GM18867 (cell line): ENCODE measurements around the gene MRTFA.
"Not testable (repeated sequence)": the region's sequence is repeated elsewhere in the genome, so short reads cannot be mapped to it uniquely, and the experiment has no call there.

Experiments
- ATAC-seq: cut with Tn5 transposase; IDR thresholded peaks from one replicate; pipeline ENCODE4 v1.9.1; 2021; ENCODE audit warnings: mild to moderate bottlenecking, moderate library complexity; ENCODE audit not compliant: unreplicated experiment

MRTFA gene

GRCh38 chr22:40500465-40500786 is 136.1 kb downstream of the MRTFA start:
- not testable (repeated sequence) for ATAC-seq

GRCh38 chr22:40499209-40499623 is 137.3 kb downstream of the MRTFA start:
- no peak for ATAC-seq

- no peak for ATAC-seq
Measured at GRCh38 chr22:40498420-40499208, 137.9 kb downstream of the MRTFA start.

- no peak for ATAC-seq
Measured at GRCh38 chr22:40493441-40493840, 143.1 kb downstream of the MRTFA start.

DNA sequence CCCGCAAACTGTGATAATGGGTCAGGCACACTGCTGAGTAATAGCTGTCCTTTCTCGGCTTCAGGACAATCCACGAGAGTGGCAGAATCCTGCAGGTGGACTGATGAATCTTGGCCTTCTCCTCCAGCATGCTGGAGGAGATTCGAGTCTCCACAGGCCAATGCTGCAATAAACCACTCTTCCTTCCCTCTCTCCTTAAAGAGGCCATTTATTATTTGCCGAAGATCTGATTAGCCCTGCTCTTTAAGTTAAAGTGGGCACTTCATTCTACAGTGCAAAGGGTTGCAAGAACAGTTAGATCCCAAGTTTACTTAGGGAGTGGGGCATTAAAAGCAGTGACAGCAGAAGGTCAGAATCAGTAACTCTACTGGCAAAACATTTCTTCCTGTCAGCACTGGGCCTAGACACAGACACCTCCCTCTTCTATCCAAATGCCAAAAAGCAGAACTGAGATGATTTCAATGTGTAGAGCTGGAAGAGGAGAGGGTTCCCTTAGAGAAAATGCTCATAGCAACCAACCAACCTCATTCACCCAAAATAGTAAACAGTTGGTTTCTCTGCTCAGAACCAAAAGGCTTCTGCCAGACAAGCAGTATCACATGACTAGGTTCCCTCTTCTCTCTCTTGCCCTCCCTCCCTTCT is 144.4 kb downstream of the MRTFA start:
- peak; percentile 91 for ATAC-seq

- no peak for ATAC-seq
Measured at GRCh38 chr22:40487663-40488249, 148.8 kb downstream of the MRTFA start.

- ATAC-seq, result no peak
Measured at GRCh38 chr22:40486962-40487602, 149.4 kb downstream of the MRTFA start.

DNA sequence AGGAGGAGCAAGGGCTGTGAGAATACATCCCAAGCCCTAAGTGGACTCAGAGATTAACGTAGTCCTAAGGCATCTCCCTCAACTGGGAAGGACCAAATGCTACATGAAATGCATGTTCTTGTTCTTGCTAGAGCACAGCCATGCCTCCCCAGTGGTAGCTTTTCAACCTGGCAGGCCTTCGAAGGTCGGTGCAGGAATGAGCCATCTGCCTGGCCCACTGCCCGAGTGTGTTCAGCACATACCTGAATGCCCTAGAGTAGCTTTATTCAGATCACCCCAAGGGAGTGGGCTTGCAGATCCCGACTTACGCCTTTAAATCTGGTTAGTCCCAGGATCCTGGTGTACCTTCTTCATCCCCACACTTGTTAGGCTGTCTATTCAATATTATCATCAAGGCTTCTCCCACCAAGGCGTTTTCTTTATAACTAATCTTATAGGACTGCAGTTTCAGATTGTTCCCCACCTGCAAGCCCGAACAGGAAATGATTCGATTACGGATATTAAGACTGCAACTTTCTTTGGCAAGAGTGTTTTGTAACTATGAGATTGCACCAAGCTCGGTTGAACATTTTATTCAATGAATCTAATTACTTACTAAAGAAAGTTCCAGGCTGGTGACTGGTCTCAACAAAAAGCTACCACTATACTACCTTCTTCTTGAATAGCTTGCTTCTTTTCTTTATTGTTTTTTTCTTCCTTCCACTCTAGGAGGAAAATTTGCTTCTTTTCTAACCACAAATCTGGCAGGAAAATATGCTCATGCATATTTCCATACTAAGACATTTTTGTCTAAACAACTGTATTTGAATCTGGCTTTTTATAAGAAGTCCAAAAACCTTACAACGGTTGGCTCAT is 150.5 kb downstream of the MRTFA start:
- no peak for ATAC-seq

- ATAC-seq, result no peak
Measured at GRCh38 chr22:40484906-40485669, 151.4 kb downstream of the MRTFA start.

DNA sequence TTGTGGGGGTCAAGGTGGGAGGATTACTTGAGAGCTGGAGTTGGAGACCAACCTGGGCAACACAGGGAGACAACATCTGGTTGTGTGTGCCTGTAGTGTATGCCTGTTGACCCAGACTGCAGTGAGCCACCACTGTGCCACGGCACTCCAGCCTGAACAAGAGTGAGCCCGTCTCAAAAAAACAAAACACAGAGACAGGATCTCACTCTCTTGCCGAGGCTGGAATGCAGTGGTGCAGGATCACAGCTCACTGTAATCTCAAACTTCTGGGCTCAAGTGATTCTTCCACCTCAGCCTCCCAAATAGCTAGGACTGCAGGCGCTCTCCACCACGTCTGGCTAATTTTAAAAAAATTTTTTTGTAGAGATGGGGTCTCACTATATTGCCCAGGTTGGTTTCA is 153.6 kb downstream of the MRTFA start:
- ATAC-seq, result no peak

- ATAC-seq, result no peak
Measured at GRCh38 chr22:40482391-40482790, 154.1 kb downstream of the MRTFA start.

DNA sequence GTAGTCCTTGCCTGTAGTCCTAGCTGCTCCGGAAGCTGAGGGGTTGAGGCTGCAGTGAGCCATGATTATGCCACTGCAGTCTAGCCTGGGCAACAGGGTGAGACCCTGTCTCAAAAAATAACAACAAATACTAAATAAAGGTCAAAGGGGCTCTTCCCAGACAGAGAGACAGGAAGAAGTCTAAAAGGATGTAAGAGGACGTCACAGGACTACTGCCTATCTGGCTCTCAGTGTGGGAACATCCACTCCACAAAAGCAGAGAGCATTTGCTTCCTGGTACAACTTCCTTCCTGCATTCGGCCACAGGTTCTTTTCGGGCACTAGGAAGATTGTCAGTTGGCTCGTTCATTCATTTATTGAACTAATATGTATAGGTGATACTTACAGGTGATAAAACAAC is 155.5 kb downstream of the MRTFA start:
- ATAC-seq, result no peak

DNA sequence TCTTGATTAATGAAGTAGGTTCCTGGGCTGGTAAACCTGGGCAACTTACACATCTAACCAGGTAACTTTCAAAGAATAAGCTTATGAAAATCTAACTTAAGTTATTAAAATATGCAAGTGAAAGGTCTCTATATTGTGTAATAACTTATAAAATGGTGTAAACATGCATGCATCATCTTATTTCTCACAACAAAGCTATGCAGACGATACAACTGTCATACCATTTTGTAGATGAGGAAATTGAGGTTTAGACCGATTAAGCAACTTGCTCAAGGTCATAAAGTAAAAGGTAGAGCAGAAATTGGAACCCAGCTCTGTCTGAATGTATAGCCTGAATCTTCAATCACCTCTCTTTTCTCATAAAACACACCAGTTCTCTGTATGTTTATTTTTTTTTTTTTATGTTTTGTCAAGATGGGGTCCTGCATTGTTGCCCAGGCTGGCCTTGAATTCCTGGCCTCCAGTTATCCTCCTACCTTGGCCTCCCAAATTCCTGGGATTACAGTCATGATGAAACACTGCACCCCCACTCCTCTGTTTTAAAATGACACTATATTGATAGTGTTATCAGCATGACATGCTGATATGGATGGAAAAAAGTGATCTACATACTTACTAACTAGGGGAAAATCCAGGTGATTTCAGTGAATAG is 156.5 kb downstream of the MRTFA start:
- ATAC-seq, result no peak

GRCh38 chr22:40479126-40479800 is 157.3 kb downstream of the MRTFA start:
- no peak for ATAC-seq

DNA sequence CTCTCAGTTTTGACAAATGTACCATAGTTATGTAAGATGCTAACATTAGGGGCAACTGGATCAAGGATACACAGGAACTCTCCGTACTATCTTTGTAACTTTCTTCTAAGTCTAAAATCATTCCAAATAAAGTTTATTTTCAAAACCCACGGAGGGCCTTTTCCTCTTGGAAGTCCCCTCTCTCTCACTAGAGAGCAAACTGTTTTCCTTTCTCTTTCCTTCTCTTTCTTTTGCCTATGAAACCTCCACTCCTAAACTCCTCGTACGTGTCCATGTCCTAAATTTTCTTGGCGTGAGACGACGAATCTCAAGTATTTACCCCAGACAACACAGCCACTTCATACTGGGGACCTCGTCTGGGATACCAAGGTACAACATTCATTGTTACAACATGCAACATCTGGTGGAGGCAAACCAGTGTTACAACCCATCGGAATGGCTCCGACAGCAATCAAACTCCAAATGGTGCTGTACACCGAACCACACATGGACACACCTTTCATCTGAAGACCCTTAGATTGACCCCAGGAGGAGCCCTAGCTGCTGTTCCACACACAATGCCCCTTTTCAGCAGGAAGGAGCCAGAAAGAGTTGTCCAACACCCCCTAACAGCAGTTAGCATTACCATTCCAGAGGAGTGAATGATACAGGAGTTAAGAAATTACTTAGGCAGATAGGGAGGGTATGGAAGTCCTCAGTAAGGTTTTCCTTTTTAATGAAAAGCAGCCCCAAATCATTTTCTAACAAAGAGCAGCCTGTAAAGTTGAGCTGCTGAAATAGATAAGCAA is 158.0 kb downstream of the MRTFA start:
- ATAC-seq, result no peak

DNA sequence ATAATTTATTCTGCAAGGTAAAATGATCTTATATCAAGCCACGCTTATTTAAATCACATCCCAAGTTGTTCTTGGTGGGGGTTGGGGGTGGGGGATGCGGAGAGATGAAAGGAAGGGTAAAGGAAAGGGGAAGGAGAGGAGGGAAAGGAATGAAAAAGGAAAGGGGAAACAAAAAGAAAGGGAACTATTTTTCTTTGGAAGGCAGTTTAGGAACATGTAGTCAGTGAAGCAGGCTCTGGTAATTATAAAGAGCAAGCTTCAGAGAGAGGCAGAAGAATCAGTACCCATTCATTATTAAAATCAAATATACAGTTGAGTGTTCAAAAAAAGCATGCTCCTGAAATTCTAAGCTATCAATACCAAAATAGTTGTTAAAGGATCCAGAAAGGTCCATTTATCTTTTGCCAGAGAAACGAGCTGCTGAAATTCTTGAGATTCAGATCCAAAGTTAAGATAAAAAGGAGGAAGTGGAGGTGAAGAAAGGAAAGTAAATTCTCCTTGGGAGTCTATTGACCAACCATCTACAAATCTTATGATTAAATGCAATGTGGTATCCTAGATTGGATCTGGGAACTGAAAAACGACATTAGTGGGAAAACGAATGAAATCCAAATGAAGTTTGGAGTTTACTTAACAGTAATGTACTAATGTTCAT is 158.7 kb downstream of the MRTFA start:
- no peak for ATAC-seq

DNA sequence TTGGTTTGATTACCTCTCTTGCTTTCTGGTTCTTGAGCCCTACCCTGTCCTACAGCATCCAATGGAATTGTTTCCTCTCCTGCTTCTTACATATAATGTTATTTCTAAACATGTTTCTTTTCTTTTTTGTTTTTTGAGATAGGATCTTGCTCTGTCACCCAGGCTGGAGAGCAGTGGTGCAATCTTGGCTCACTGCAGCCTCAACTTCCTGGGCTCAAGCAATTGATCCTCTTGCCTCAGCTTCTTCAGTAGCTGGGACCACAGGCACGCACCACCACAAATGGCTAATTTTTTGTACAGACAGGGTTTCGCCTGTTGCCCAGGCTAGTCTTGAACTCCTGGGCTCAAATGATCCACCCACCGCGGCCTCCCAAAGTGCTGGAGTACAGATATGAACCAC is 160.2 kb downstream of the MRTFA start:
- no peak for ATAC-seq

GRCh38 chr22:40473703-40474102 is 162.8 kb downstream of the MRTFA start:
- ATAC-seq, result no peak
